Smooth muscle cell (in vitro differentiated cells): Measurements from ENCODE around the gene PRMT5. TPM values are rescaled to one million over a fixed set of nuclear protein-coding genes. Genes with fewer than 3 reads are reported as not detected.

Experiments
- DNase-seq: peaks from one replicate; lab custom pipeline; 2025; ENCODE audit not compliant: unreplicated experiment; lab: John Stamatoyannopoulos, UW
- H2AFZ ChIP-seq: fragments of 200-600 bp; sonication (generic); 2 replicates; pipeline ENCODE4 v1.6.0; 2016; ENCODE audit warnings: antibody characterized with exemption, low read depth, mild to moderate bottlenecking
- H3F3A ChIP-seq: fragments of 200-600 bp; sonication (generic); 2 replicates; pipeline ENCODE4 v1.6.0; 2017; ENCODE audit warnings: antibody characterized with exemption, low read depth
- H3K27ac ChIP-seq: fragments of 200-600 bp; sonication (generic); 2 replicates; pipeline ENCODE4 v1.5.1; 2016; ENCODE audit warnings: low read depth, mild to moderate bottlenecking
- H3K27me3 ChIP-seq: fragments of 200-600 bp; sonication (generic); 2 replicates; pipeline ENCODE4 v1.6.1; 2016; ENCODE audit warnings: low read depth, mild to moderate bottlenecking
- H3K36me3 ChIP-seq: fragments of 200-600 bp; sonication (generic); 2 replicates; pipeline ENCODE4 v1.5.1; 2016; ENCODE audit warnings: low read depth
- H3K4me1 ChIP-seq: fragments of 200-600 bp; sonication (generic); 2 replicates; pipeline ENCODE4 v1.5.1; 2016; ENCODE audit warnings: low read depth
- H3K4me2 ChIP-seq: fragments of 200-600 bp; sonication (generic); 2 replicates; pipeline ENCODE4 v1.6.0; 2016; ENCODE audit warnings: mild to moderate bottlenecking
- H3K4me3 ChIP-seq: fragments of 200-600 bp; sonication (generic); 2 replicates; pipeline ENCODE4 v1.5.1; 2016; ENCODE audit warnings: mild to moderate bottlenecking
- H3K79me2 ChIP-seq: fragments of 200-600 bp; sonication (generic); 2 replicates; pipeline ENCODE4 v1.6.0; 2016; ENCODE audit warnings: low read depth, mild to moderate bottlenecking
- H3K9ac ChIP-seq: fragments of 200-600 bp; sonication (generic); 2 replicates; pipeline ENCODE4 v1.6.0; 2016; ENCODE audit warnings: low read depth
- H3K9me3 ChIP-seq: fragments of 200-600 bp; sonication (generic); replicated peaks from 2 replicates; pipeline ENCODE4 v1.5.1; 2016; ENCODE audit warnings: low read depth
- H4K20me1 ChIP-seq: fragments of 200-600 bp; sonication (generic); 2 replicates; pipeline ENCODE4 v1.6.0; 2016; ENCODE audit warnings: low read depth
- WGBS: methylation state at CpG from one replicate; pipeline ENCODE4 v1.1.7; 2016; ENCODE audit warnings: low lambda C conversion rate; 5-methylcytosine and 5-hydroxymethylcytosine counted together
- polyA plus RNA-seq: library from polyadenylated mRNA; unstranded; fragments of >200 nt; fragmentation: Nextera tagmentation; extraction: Ambion mirVana; gene quantifications from 2 replicates; pipeline ENCODE4 v1.2.1, GENCODE V29; 2016
- total RNA-seq: library from RNA; depleted of rRNA; stranded (reverse); fragments of >200 nt; gene quantifications from 2 replicates; pipeline ENCODE4 v1.2.3, GENCODE V29; 2014
- TF ChIP-seq, protein P1 (sequence below): fragments of 200-600 bp; sonication (generic); IDR thresholded peaks from 2 replicates; pipeline ENCODE4 v1.5.1; 2017; ENCODE audit warnings: borderline replicate concordance, mild to moderate bottlenecking, antibody characterized with exemption; ENCODE audit not compliant: insufficient read depth, poor library complexity, severe bottlenecking

The PRMT5 gene
- total and polyA plus RNA-seq, 2 experiments from 2014 or later, result 50.3 to 80.0 TPM

DNA sequence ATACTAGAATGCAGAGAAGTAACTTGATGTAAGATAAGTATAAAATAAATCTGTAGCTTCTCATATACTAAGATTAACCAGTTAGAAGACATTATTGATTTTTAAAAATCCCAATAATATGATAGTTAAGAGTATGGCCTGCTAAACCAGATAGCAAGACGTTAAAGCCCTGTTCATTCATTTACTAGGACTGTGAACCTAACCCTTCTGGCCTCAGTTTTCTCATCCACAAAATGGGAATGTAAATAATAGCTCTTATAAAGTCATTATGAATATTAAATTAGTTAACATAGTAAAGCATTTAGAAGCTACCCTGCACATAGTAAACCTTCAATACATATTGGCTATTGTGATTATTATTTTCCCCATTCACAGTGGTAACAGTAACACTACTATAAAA lies 6.0 kb upstream of the PRMT5 start:
- no peak for DNase-seq
- Histone ChIP-seq H2AFZ (no peak overlapping the region), H3K4me3 (no peak overlapping the region), H3K36me3 (no peaks in the 10 kb centered on the region), H3K79me2 (no peaks in the 10 kb centered on the region), H3K4me1 (peaks cover under 1% of the 10 kb centered on the region), H3K27ac (no peak overlapping the region), H3K9me3 (no peaks in the 10 kb centered on the region), H4K20me1 (no peaks in the 10 kb centered on the region), H3K4me2 (no peak overlapping the region), H3K27me3 (no peaks in the 10 kb centered on the region), H3K9ac (no peak overlapping the region), H3F3A (peaks cover under 1% of the 10 kb centered on the region)
- 89% methylated on average over 1 of the region's 1 CpG for WGBS
- TF ChIP-seq, protein P1, sequence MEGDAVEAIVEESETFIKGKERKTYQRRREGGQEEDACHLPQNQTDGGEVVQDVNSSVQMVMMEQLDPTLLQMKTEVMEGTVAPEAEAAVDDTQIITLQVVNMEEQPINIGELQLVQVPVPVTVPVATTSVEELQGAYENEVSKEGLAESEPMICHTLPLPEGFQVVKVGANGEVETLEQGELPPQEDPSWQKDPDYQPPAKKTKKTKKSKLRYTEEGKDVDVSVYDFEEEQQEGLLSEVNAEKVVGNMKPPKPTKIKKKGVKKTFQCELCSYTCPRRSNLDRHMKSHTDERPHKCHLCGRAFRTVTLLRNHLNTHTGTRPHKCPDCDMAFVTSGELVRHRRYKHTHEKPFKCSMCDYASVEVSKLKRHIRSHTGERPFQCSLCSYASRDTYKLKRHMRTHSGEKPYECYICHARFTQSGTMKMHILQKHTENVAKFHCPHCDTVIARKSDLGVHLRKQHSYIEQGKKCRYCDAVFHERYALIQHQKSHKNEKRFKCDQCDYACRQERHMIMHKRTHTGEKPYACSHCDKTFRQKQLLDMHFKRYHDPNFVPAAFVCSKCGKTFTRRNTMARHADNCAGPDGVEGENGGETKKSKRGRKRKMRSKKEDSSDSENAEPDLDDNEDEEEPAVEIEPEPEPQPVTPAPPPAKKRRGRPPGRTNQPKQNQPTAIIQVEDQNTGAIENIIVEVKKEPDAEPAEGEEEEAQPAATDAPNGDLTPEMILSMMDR, result no peak

GRCh38 chr14:22932146-22932545 lies 3.0 kb upstream of the PRMT5 start:
- H3K4me3 ChIP-seq, result no peak overlapping the region
- TF ChIP-seq, protein P1, result no peak
- no peaks in the 10 kb centered on the region for H3K36me3 ChIP-seq
- H3K27me3 ChIP-seq, result no peaks in the 10 kb centered on the region
- H3K9me3 ChIP-seq, result no peaks in the 10 kb centered on the region
- no peak overlapping the region for H3K9ac ChIP-seq
- H2AFZ ChIP-seq, result no peak overlapping the region
- no peak for DNase-seq
- peaks cover 15% of the 10 kb centered on the region for H3K4me1 ChIP-seq
- H4K20me1 ChIP-seq, result no peaks in the 10 kb centered on the region
- H3K4me2 ChIP-seq, result no peak overlapping the region
- peaks cover 5% of the 10 kb centered on the region for H3F3A ChIP-seq
- 87% methylated on average over 3 of the region's 3 CpGs for WGBS
- peaks cover 16% of the 10 kb centered on the region for H3K79me2 ChIP-seq
- no peak overlapping the region for H3K27ac ChIP-seq

GRCh38 chr14:22929961-22930364 lies 787 bp upstream of the PRMT5 start:
- Histone ChIP-seq H3K9ac (peak overlapping the region; percentile 67), H3K4me3 (peak overlapping the region; percentile 81), H4K20me1 (no peaks in the 10 kb centered on the region), H3K27me3 (no peaks in the 10 kb centered on the region), H3K4me2 (peak overlapping the region; percentile 92), H2AFZ (peak overlapping the region; percentile 87), H3K36me3 (no peaks in the 10 kb centered on the region), H3K79me2 (peaks cover 18% of the 10 kb centered on the region), H3K4me1 (peaks cover 15% of the 10 kb centered on the region), H3K9me3 (no peaks in the 10 kb centered on the region), H3F3A (peaks cover 5% of the 10 kb centered on the region), H3K27ac (peak overlapping the region; percentile 80)
- WGBS, result 5% methylated on average over 2 of the region's 2 CpGs
- TF ChIP-seq, protein P1, result no peak
- no peak for DNase-seq
